ENCODE results near the gene MSI1.
A peak's percentile ranks its signal among the peaks of the same experiment; 100 is the strongest.

MSI1 gene

DNA sequence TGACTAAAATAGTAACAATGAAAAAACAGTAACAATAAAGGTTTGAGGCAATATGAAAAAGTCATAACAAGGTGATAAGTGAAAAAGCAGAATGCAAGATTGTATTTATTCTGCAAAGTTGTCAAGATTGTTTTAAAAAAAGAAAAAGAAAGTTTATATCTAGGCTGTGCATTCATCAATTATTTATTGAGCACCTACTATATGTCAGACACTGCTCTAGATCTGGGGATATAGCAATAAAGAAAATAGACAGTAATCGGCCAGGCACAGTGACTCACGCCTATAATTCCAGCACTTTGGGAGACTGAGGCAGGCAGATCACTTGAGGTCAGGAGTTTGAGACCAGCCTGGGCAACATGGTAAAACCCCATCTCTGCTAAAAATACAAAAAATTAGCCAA lies 45.2 kb downstream of the MSI1 start:
- no peak for DNase-seq (ENCODE audit: low spot score)

DNA sequence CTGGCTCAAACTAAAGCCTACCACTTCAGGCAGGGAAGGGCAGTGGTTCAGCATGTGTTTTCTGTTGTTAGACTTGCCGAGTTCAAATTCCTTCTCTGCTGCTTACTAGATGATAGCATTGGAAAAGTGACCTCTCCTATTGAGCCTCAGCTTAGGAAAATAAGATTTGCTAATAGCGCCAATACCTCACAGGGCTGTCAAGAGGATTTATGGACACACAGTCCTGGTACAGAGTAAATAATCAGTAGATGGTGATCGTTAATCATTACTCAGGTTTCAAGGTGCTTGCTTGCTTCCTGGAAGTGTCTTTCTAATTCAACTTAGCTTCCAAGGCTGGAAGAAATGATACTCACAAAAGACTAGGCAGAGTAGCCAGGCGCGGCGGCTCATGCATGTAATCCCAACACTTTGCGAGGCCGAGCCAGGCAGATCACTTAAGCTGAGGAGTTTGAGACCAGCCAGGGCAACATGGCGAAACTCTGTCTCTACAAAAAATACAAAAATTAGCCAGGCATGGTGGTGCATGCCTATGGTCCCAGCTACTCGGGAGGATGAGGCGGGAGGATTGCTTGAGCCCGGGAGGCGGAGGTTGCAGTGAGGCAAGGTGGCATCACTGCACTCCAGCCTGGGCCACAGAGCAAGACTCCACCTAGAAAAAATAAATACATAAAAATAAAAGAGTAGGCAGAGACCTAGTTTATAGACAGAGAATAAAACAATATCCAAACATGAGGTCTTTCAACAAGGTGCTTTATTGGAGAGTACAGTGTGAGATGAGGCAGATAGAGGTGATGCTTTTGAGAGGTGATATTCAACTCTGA lies 47.4 kb downstream of the MSI1 start:
- DNase-seq (ENCODE audit: low spot score): no peak

DNA sequence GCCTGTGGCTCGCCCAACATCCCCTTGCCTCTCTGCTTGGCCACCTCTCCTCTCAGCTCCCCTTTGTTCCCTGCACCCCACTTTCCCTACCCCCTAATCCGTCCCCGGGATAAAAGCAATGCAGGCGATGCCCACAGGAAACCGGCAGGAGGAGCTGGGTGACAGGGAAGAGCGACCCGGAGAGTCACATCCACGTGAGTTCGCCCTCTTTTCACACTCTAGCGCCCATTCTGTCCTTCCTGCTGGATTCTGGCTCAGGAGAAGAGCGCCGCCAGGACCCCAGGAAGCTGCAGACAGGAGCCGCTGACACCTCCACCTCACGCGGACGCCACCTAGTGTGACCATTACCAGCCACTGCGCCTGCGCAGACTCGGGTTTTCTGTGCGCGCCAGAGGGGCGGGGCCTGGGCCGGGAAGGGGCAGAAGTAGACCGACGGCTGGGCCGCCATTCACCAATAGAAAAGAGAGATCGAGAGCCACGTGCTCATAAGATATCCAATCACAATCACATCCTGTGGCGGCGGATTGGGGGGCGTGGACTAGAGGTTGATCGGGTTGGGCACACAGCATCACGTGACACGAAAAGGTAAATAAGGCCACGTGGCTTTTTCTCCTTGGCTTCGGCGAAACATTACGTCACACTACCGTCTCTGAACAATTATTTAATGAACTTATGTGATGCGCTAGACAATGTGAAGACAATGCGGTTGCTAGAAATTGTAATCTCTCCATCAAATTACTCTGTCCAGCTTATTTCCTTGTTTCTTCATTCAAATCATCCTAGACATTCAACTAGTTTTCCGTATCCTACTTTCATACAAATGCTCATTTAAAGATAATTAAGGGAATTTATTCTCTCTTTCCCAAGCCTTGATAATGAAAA lies 51.5 kb downstream of the MSI1 start:
- peak; percentile 99 for DNase-seq (ENCODE audit: low spot score)

DNA sequence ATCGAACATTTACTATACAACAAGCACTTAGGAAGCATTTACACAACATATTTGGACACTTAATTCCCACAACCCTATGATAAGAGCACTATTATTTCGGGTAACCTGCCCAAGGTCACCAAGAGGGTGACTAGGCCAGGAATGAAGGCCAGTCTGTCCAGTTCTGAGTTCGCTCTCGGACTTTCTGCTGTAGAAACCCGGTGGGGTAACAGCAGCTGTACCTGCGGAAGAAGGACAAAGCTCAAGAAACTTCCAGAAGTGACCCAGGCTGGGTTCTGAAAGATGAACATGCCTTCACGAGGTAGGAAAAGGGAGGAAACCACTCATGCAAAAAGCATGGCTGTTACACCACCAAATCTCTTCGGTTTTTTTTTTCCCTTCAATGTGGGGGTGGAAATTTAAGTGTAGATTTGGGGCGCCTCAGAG lies 52.2 kb downstream of the MSI1 start:
- no peak for DNase-seq (ENCODE audit: low spot score)

DNA sequence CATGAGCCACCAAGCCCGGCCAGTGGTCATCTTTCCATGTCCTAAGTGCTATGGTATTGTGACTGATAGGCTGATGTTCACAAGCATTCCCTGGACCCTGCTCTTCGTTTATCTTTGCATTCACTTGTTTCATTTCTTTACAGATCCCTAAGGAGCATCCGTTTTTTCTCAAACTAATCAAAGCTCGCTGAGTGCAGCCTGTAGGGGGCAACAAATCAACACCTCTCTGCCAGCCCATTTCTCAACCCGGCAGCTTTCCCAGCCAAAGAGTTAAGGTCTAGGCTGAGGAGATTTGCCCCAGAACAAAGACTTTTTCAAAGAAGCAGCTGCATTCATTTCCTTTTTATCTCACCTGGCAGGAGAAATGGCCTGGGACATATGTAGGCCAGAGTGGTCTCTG lies 54.7 kb downstream of the MSI1 start:
- no peak for DNase-seq (ENCODE audit: low spot score)

DNA sequence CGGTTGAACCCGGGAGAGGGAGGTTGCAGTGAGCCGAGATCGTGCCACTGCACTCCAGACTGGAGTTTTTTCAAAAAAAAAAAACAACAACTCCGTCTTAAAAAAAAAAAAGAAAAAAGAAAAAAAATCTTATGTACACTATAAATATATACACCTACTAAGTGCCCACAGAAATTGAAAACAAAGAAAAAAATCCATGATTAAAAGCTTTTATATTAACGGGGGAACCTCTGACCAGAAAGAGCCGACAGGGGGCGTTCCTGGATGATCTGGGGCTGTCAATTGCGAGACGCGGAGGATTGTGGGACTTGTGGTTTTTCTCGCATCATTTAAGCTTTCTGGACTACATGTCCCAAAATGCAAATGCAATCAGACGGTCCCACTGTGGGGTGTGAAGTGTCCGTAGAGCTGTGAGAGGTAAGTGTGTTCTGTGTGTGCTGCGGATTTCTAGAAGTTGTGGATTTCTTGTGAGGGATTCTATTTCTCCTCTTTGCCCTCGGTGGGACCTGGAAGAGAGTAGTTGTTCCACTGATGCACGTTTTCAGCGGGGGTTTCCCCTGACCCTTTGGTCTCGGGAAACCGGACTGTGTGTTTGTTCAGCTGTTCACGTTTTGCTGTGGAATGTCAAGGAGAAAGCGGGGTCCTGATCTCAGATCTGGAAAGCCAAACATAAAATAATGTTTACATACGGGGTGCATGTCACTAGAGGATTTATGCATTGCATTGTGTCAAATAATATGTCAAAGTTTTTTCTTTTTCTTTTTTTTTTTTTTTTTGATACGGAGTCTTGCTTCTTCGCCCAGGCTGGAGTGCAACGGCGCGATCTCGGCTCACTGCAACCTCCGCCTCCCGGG lies 66.8 kb downstream of the MSI1 start, which contains the start of gene SIRT4:
TSS of gene SIRT4 (plus strand) at position 360 of the 854 bp plus-strand sequence. CDS start 1,241 bp downstream, outside the sequence.
- peak; percentile 97 for DNase-seq (ENCODE audit: low spot score)

DNA sequence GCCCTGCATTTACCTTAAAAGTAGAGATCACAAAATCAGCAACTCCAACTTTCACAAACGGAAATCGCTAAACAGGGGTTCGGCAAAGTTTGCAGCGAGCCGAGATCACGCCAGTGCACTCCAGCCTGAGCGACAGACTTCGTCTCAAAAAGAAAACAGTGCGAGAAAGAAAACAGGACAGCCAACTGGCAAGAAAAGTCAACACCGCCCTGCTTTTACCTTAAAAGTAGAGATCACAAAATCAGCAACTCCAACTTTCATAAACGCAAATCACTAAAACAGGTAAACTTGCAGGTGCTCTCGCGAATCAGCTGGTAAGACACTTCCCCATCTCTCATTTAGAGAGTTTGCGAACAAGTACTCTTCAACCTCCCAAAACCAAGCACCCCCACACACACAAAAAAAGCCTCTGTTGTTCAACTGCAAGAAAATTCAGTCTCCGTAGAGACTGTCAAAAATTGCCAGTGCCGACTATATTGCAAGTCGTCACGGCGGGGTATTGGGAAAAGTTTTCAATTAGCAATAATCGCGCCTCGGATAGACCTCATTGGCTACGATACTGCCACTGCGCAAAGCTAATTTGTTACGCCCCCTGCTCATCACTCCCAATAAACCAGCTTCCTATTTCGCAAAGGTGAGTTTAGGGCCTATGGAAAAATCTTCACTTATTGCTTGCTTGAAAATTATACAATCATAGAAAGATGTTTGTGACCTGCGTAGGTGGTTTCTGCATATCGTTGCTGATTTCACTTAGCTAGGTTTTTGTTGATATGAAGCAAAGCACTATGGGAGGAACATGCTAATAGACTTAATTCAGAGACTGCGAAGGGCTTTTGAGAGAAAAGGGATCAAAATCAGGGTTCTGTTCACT lies 76.1 kb downstream of the MSI1 start, which contains the start of gene RNU4-1:
TSS of gene RNU4-1 (minus strand) at position 577 of the 871 bp plus-strand sequence.
- DNase-seq (ENCODE audit: low spot score): peak; percentile 87

DNA sequence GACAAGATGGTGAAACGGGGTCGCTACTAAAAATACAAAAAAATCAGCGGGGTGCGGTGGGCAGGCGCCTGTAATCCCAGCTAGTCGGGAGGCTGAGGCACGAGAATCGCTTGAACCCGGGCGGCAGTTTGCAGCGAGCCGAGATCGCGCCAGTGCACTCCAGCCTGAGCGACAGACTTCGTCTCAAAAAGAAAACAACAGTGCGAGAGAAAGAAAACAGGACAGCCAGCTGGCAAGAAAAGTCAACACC lies 76.6 kb downstream of the MSI1 start:
- no peak for DNase-seq (ENCODE audit: low spot score)

Data from putamen (tissue), 1 donor.